GM21576 (cell line): Measurements from ENCODE around the gene ESPL1.
"Not testable (repeated sequence)": the region's sequence is repeated elsewhere in the genome, so short reads cannot be mapped to it uniquely, and the experiment has no call there.

ENCODE experiments used
- ATAC-seq: cut with Tn5 transposase; IDR thresholded peaks from one replicate; pipeline ENCODE4 v1.9.1; 2021; ENCODE audit warnings: mild to moderate bottlenecking, moderate library complexity; ENCODE audit not compliant: unreplicated experiment

The ESPL1 gene

GRCh38 chr12:53297106-53297505 is 29.0 kb downstream of the ESPL1 start:
- not testable (repeated sequence) for ATAC-seq

- no peak for ATAC-seq
Measured at GRCh38 chr12:53298164-53298563, 30.1 kb downstream of the ESPL1 start.

- no peak for ATAC-seq
Measured at GRCh38 chr12:53299101-53299453, 31.0 kb downstream of the ESPL1 start.

- ATAC-seq: peak; percentile 68
Measured at GRCh38 chr12:53299454-53300180, 31.5 kb downstream of the ESPL1 start, which contains the start of gene MYG1. MYG1 (plus strand) TSS chr12:53299695; CDS start chr12:53299738, 43 bp downstream.

- no peak for ATAC-seq
Measured at GRCh38 chr12:53300187-53300586, 32.1 kb downstream of the ESPL1 start.

- no peak for ATAC-seq
Measured at GRCh38 chr12:53302903-53303302, 34.8 kb downstream of the ESPL1 start.

GRCh38 chr12:53306826-53307225 is 38.7 kb downstream of the ESPL1 start:
- no peak for ATAC-seq

GRCh38 chr12:53308276-53308675 is 40.2 kb downstream of the ESPL1 start:
- ATAC-seq: no peak

GRCh38 chr12:53313996-53314395 is 45.9 kb downstream of the ESPL1 start:
- no peak for ATAC-seq

GRCh38 chr12:53320352-53321195 is 52.5 kb downstream of the ESPL1 start:
- ATAC-seq: no peak

- peak; percentile 29 for ATAC-seq
Measured at GRCh38 chr12:53324113-53324778, 56.1 kb downstream of the ESPL1 start.

GRCh38 chr12:53324779-53325510 is 56.8 kb downstream of the ESPL1 start:
- peak; percentile 56 for ATAC-seq

- ATAC-seq: no peak
Measured at GRCh38 chr12:53325511-53326061, 57.5 kb downstream of the ESPL1 start.

- ATAC-seq: no peak
Measured at GRCh38 chr12:53326460-53327185, 58.5 kb downstream of the ESPL1 start.

- no peak for ATAC-seq
Measured at GRCh38 chr12:53327435-53328042, 59.4 kb downstream of the ESPL1 start.

GRCh38 chr12:53328043-53328435 is 59.9 kb downstream of the ESPL1 start:
- no peak for ATAC-seq

GRCh38 chr12:53330671-53331070 is 62.6 kb downstream of the ESPL1 start:
- no peak for ATAC-seq

- not testable (repeated sequence) for ATAC-seq
Measured at GRCh38 chr12:53332339-53332738, 64.2 kb downstream of the ESPL1 start.

GRCh38 chr12:53332744-53333143 is 64.6 kb downstream of the ESPL1 start:
- ATAC-seq: no peak
